ENCODE measurements around the gene NECTIN2. TPM values are rescaled to one million over a fixed set of nuclear protein-coding genes. Genes with fewer than 3 reads are reported as not detected.

The NECTIN2 gene
- polyA plus RNA-seq, 3 donors = 5.6 to 18.2 (median 9.3) TPM

GRCh38 chr19:44863990-44864389 lies 17.9 kb downstream of the NECTIN2 start:
- Histone ChIP-seq H3K27me3 (ENCODE audit: control insufficient read depth in 2 of 2, insufficient read depth in 2 of 2, low read length in 2 of 2) (no peaks in the 10 kb centered on the region), H3K4me3 (replicated peaks in 1 of 3; ENCODE audit: low read depth in 2 of 3, low read length in 3 of 3) (no peak overlapping the region), H2AFZ (ENCODE audit: insufficient read depth, low read depth, low read length, poor library complexity, severe bottlenecking) (no peak overlapping the region), H3K27ac (ENCODE audit: low read depth in 1 of 2, low read length in 2 of 2) (no peak overlapping the region), H3K9me3 (replicated peaks in 1 of 2; ENCODE audit: control insufficient read depth in 1 of 2, insufficient read depth in 1 of 2, low read length in 2 of 2) (no peaks in the 10 kb centered on the region), H3K4me1 (ENCODE audit: control insufficient read depth in 1 of 2, insufficient read depth in 2 of 2, low read length in 2 of 2) (peaks cover 12 to 18% of the 10 kb centered on the region in 2 donors), H3K4me2 (replicated peaks; ENCODE audit: extremely low read depth, low read length, poor library complexity, severe bottlenecking) (no peak overlapping the region), H3K9ac (ENCODE audit: insufficient read depth, low read length, poor library complexity, severe bottlenecking) (no peak overlapping the region), H3K79me2 (ENCODE audit: insufficient read depth, low read length) (no peaks in the 10 kb centered on the region), H3K36me3 (replicated peaks in 1 of 2; ENCODE audit: control insufficient read depth in 1 of 2, insufficient read depth in 2 of 2, low read length in 2 of 2) (no peaks in the 10 kb centered on the region), H4K20me1 (ENCODE audit: insufficient read depth, low read length) (no peaks in the 10 kb centered on the region)
- H3K27ac Mint-ChIP-seq = no peak overlapping the region
- DNase-seq = no peak
- peaks cover 0 to 5% (median 2%) of the 10 kb centered on the region in 7 donors for H3K9me3 Mint-ChIP-seq
- no CpG with 5 or more reads among the region's 2 CpGs for WGBS (ENCODE audit: insufficient coverage)
- H3K27me3 Mint-ChIP-seq (ENCODE audit: low read depth in 3 of 3) = peaks cover 0 to 5% (median 3%) of the 10 kb centered on the region in 3 donors
- H3K36me3 Mint-ChIP-seq = peaks cover 7 to 46% of the 10 kb centered on the region in 2 donors
- no peak overlapping the region for H3K4me3 Mint-ChIP-seq
- no peak for TF ChIP-seq CTCF (IDR thresholded peaks at IDR 0.05)
- peaks cover 21% of the 10 kb centered on the region for H3K4me1 Mint-ChIP-seq
- intact Hi-C loops (cut with micrococcal nuclease) = no loop called here

GRCh38 chr19:44865196-44865767 lies 19.2 kb downstream of the NECTIN2 start:
- intact Hi-C loops (cut with micrococcal nuclease) = no loop called here
- H3K9ac ChIP-seq (ENCODE audit: insufficient read depth, low read length, poor library complexity, severe bottlenecking) = no peak overlapping the region
- H3K27me3 ChIP-seq (ENCODE audit: control insufficient read depth in 2 of 2, insufficient read depth in 2 of 2, low read length in 2 of 2) = no peaks in the 10 kb centered on the region
- no peak overlapping the region for H3K27ac ChIP-seq (ENCODE audit: low read depth in 1 of 2, low read length in 2 of 2)
- peaks cover 32% of the 10 kb centered on the region for H3K4me1 Mint-ChIP-seq
- no peaks in the 10 kb centered on the region for H3K9me3 ChIP-seq (replicated peaks in 1 of 2; ENCODE audit: control insufficient read depth in 1 of 2, insufficient read depth in 1 of 2, low read length in 2 of 2)
- no peak overlapping the region for H3K4me3 Mint-ChIP-seq
- peak overlapping the region in 1 of 7 donors; percentile 23 for H3K27ac Mint-ChIP-seq
- 98% methylated on average over 23 of the region's 27 CpGs for WGBS (ENCODE audit: insufficient coverage)
- DNase-seq = no peak
- H3K79me2 ChIP-seq (ENCODE audit: insufficient read depth, low read length) = no peaks in the 10 kb centered on the region
- no peaks in the 10 kb centered on the region for H3K36me3 ChIP-seq (replicated peaks in 1 of 2; ENCODE audit: control insufficient read depth in 1 of 2, insufficient read depth in 2 of 2, low read length in 2 of 2)
- H4K20me1 ChIP-seq (ENCODE audit: insufficient read depth, low read length) = no peaks in the 10 kb centered on the region
- H2AFZ ChIP-seq (ENCODE audit: insufficient read depth, low read depth, low read length, poor library complexity, severe bottlenecking) = no peak overlapping the region
- no peak overlapping the region for H3K4me2 ChIP-seq (replicated peaks; ENCODE audit: extremely low read depth, low read length, poor library complexity, severe bottlenecking)
- peaks cover 7 to 37% of the 10 kb centered on the region in 2 donors for H3K36me3 Mint-ChIP-seq
- TF ChIP-seq CTCF (IDR thresholded peaks at IDR 0.05) = no peak
- H3K4me1 ChIP-seq (ENCODE audit: control insufficient read depth in 1 of 2, insufficient read depth in 2 of 2, low read length in 2 of 2) = peaks cover 25 to 31% of the 10 kb centered on the region in 2 donors
- peaks cover 0 to 5% (median 2%) of the 10 kb centered on the region in 7 donors for H3K9me3 Mint-ChIP-seq
- H3K27me3 Mint-ChIP-seq (ENCODE audit: low read depth in 3 of 3) = peaks cover 0 to 5% (median 4%) of the 10 kb centered on the region in 3 donors
- no peak overlapping the region for H3K4me3 ChIP-seq (replicated peaks in 1 of 3; ENCODE audit: low read depth in 2 of 3, low read length in 3 of 3)

Data from CD14-positive monocyte (primary cell).